ENCODE data around the gene PCDH17. TPM values are rescaled to one million over a fixed set of nuclear protein-coding genes. Genes with fewer than 3 reads are reported as not detected.

PCDH17 gene
- total and polyA plus RNA-seq, 2 experiments from 2014 or later, result 3.2 to 10.3 TPM

DNA sequence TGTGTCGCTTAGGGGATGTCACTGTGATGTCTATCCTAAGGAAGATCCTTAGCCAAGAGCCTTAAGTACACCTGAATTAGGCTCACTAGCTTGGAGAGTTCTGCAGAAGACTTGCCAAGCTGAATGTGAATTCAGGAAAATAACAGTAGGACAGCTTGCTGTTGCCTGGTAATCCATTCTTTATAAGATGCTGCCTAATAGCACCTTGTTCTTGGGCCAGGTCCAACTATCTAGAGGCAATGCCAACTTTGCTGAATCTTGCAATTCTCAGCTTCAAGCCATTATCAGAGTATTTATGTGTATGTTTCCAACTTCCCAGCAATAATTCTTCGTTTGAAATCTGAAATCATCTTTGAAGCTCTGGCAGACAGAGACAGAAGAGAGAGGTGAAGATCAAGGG is 102.8 kb downstream of the PCDH17 start:
- Histone ChIP-seq H4K20me1 (ENCODE audit: insufficient read depth, poor library complexity, severe bottlenecking) (no peaks in the 10 kb centered on the region), H3K36me3 (replicated peaks; ENCODE audit: insufficient read depth, low read depth) (no peaks in the 10 kb centered on the region), H2AFZ (no peak overlapping the region), H3K9me2 (replicated peaks; ENCODE audit: insufficient read depth) (no peaks in the 10 kb centered on the region), H3K27me3 (no peaks in the 10 kb centered on the region), H3K4me1 (ENCODE audit: insufficient read depth) (no peaks in the 10 kb centered on the region), H3K4me2 (no peak overlapping the region), H3K27ac (no peak overlapping the region), H3K4me3 (no peak overlapping the region), H3K9me3 (ENCODE audit: low read depth) (no peaks in the 10 kb centered on the region), H3K79me2 (no peaks in the 10 kb centered on the region)
- no peak for TF ChIP-seq EZH2phosphoT487 (IDR thresholded peaks at IDR 0.05; ENCODE audit: low read depth, severe bottlenecking, unreplicated experiment)
- TF ChIP-seq EZH2 (IDR thresholded peaks at IDR 0.05; ENCODE audit: borderline replicate concordance), result no peak
- TF ChIP-seq, protein P1, sequence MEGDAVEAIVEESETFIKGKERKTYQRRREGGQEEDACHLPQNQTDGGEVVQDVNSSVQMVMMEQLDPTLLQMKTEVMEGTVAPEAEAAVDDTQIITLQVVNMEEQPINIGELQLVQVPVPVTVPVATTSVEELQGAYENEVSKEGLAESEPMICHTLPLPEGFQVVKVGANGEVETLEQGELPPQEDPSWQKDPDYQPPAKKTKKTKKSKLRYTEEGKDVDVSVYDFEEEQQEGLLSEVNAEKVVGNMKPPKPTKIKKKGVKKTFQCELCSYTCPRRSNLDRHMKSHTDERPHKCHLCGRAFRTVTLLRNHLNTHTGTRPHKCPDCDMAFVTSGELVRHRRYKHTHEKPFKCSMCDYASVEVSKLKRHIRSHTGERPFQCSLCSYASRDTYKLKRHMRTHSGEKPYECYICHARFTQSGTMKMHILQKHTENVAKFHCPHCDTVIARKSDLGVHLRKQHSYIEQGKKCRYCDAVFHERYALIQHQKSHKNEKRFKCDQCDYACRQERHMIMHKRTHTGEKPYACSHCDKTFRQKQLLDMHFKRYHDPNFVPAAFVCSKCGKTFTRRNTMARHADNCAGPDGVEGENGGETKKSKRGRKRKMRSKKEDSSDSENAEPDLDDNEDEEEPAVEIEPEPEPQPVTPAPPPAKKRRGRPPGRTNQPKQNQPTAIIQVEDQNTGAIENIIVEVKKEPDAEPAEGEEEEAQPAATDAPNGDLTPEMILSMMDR (IDR thresholded peaks at IDR 0.05; ENCODE audit: poor library complexity), result no peak
- DNase-seq (ENCODE audit: low spot score), result no peak
- WGBS (ENCODE audit: low lambda C conversion rate, missing lambda C conversion rate), result 66% methylated on average over 2 of the region's 2 CpGs

- Histone ChIP-seq H3K79me2 (no peaks in the 10 kb centered on the region), H3K36me3 (replicated peaks; ENCODE audit: insufficient read depth, low read depth) (no peaks in the 10 kb centered on the region), H2AFZ (no peak overlapping the region), H3K9me2 (replicated peaks; ENCODE audit: insufficient read depth) (no peaks in the 10 kb centered on the region), H3K4me2 (no peak overlapping the region), H3K9me3 (ENCODE audit: low read depth) (no peaks in the 10 kb centered on the region), H4K20me1 (ENCODE audit: insufficient read depth, poor library complexity, severe bottlenecking) (no peaks in the 10 kb centered on the region), H3K27me3 (no peaks in the 10 kb centered on the region), H3K27ac (no peak overlapping the region), H3K4me3 (no peak overlapping the region), H3K4me1 (ENCODE audit: insufficient read depth) (no peaks in the 10 kb centered on the region)
- no peak for DNase-seq (ENCODE audit: low spot score)
- TF ChIP-seq EZH2phosphoT487 (IDR thresholded peaks at IDR 0.05; ENCODE audit: low read depth, severe bottlenecking, unreplicated experiment) (no peak), EZH2 (IDR thresholded peaks at IDR 0.05; ENCODE audit: borderline replicate concordance) (no peak)
- TF ChIP-seq, protein P1 (IDR thresholded peaks at IDR 0.05; ENCODE audit: poor library complexity), result no peak
- 98% methylated on average over 2 of the region's 2 CpGs for WGBS (ENCODE audit: low lambda C conversion rate, missing lambda C conversion rate)
Observed at GRCh38 chr13:57739089-57739488, 107.5 kb downstream of the PCDH17 start.

- Histone ChIP-seq H2AFZ (no peak overlapping the region), H3K9me2 (replicated peaks; ENCODE audit: insufficient read depth) (no peaks in the 10 kb centered on the region), H3K36me3 (replicated peaks; ENCODE audit: insufficient read depth, low read depth) (no peaks in the 10 kb centered on the region), H3K4me3 (no peak overlapping the region), H3K27me3 (no peaks in the 10 kb centered on the region), H3K9me3 (ENCODE audit: low read depth) (no peaks in the 10 kb centered on the region), H3K27ac (no peak overlapping the region), H3K4me2 (no peak overlapping the region), H3K4me1 (ENCODE audit: insufficient read depth) (no peaks in the 10 kb centered on the region), H4K20me1 (ENCODE audit: insufficient read depth, poor library complexity, severe bottlenecking) (no peaks in the 10 kb centered on the region), H3K79me2 (no peaks in the 10 kb centered on the region)
- no peak for TF ChIP-seq EZH2 (IDR thresholded peaks at IDR 0.05; ENCODE audit: borderline replicate concordance)
- TF ChIP-seq, protein P1 (IDR thresholded peaks at IDR 0.05; ENCODE audit: poor library complexity), result no peak
- TF ChIP-seq EZH2phosphoT487 (IDR thresholded peaks at IDR 0.05; ENCODE audit: low read depth, severe bottlenecking, unreplicated experiment), result no peak
- DNase-seq (ENCODE audit: low spot score), result no peak
- 79% methylated on average over 4 of the region's 4 CpGs for WGBS (ENCODE audit: low lambda C conversion rate, missing lambda C conversion rate)
Observed at GRCh38 chr13:57739543-57740190, 108.1 kb downstream of the PCDH17 start.
